Testis (tissue), 3 donors: Measurements from ENCODE around the gene RNF152. TPM values are rescaled to one million over a fixed set of nuclear protein-coding genes. Genes with fewer than 3 reads are reported as not detected.

Source experiments
- DNase-seq: peaks from one replicate; pipeline ENCODE4 v3.0.0-alpha.2; 2019
- H3K27ac ChIP-seq, 2 donors: fragments of 200-600 bp; sonication (generic); one replicate each; pipeline ENCODE4 v1.5.1; 2019
- H3K27me3 ChIP-seq: fragments of 200-600 bp; sonication (generic); one replicate; pipeline ENCODE4 v1.5.1; 2019
- H3K36me3 ChIP-seq: fragments of 200-600 bp; sonication (generic); one replicate; pipeline ENCODE4 v1.5.1; 2017; ENCODE audit warnings: low read depth; ENCODE audit errors: missing control alignments
- H3K4me1 ChIP-seq: fragments of 200-600 bp; sonication (generic); one replicate; pipeline ENCODE4 v1.5.1; 2019
- H3K4me3 ChIP-seq, 2 donors: fragments of 200-600 bp; sonication (generic); one replicate each; pipeline ENCODE4 v1.5.1; 2017 to 2019
- H3K9me3 ChIP-seq: fragments of 200-600 bp; sonication (generic); one replicate; pipeline ENCODE4 v1.5.1; 2017
- CTCF ChIP-seq, 3 experiments: fragments of 450-650 bp in 2 of 3; fragments of 200-600 bp in 1 of 3; sonication (generic) in 1 of 3; IDR thresholded peaks; one replicate each; pipeline ENCODE4 v1.5.1; 2016 to 2019; ENCODE audit warnings: antibody characterized with exemption in 3 of 3, mild to moderate bottlenecking in 2 of 3, moderate library complexity in 1 of 3
- POLR2A ChIP-seq: fragments of 450-650 bp; IDR thresholded peaks from one replicate; pipeline ENCODE4 v1.6.1; 2017; ENCODE audit warnings: antibody characterized with exemption, mild to moderate bottlenecking, moderate library complexity
- WGBS, 2 donors: methylation state at CpG; one replicate each; pipeline ENCODE4 v1.1.5; 2018; 5-methylcytosine and 5-hydroxymethylcytosine counted together
- intact Hi-C: fragments of 100-400 bp; cut with DNase I; formaldehyde crosslinking; loops from one replicate; pipeline ENCODE4 v1.15.1; 2023; ENCODE audit warnings: low total_unique reads
- polyA plus RNA-seq: library from polyadenylated mRNA; stranded (reverse); fragments of 350-450 nt; fragmentation: Illumina TruSeq; extraction: RNeasy Lipid Tissue Mini Kit (QIAGEN cat#74804); gene quantifications from one replicate; pipeline ENCODE4 v1.2.3, GENCODE V29; 2014; ENCODE audit warnings: low read depth, low replicate concordance; ENCODE audit not compliant: insufficient read depth
- total RNA-seq, 2 donors: library from RNA; depleted of rRNA; stranded (reverse); fragments of >200 nt; gene quantifications; one replicate each; pipeline ENCODE4 v1.2.3, GENCODE V29; 2016

The RNF152 gene
- total and polyA plus RNA-seq, 3 donors from 2014 or later = 2.3 to 20.3 (median 10.8) TPM

- TF ChIP-seq CTCF (IDR thresholded peaks at IDR 0.05) (no peak), POLR2A (no peak)
- DNase-seq = no peak
- intact Hi-C loops = no loop called here
- Histone ChIP-seq H3K9me3 (no peaks in the 10 kb centered on the region), H3K4me3 (no peak overlapping the region), H3K27me3 (no peaks in the 10 kb centered on the region), H3K4me1 (no peaks in the 10 kb centered on the region), H3K36me3 (no peaks in the 10 kb centered on the region), H3K27ac (no peak overlapping the region)
- 88 to 89% methylated on average over 3 of the region's 3 CpGs for WGBS, 2 donors
Observed at GRCh38 chr18:61922435-61922834, 29.6 kb upstream of the RNF152 start.

GRCh38 chr18:61921621-61922235, 28.9 kb upstream of the RNF152 start:
- no peaks in the 10 kb centered on the region for H3K36me3 ChIP-seq
- 69 to 74% methylated on average over 17 of the region's 17 CpGs for WGBS, 2 donors
- H3K27me3 ChIP-seq = no peaks in the 10 kb centered on the region
- intact Hi-C loops = no loop called here
- H3K4me1 ChIP-seq = no peaks in the 10 kb centered on the region
- TF ChIP-seq POLR2A = no peak
- no peak for TF ChIP-seq CTCF (IDR thresholded peaks at IDR 0.05)
- no peaks in the 10 kb centered on the region for H3K9me3 ChIP-seq
- no peak overlapping the region for H3K4me3 ChIP-seq
- no peak for DNase-seq
- no peak overlapping the region for H3K27ac ChIP-seq

DNA sequence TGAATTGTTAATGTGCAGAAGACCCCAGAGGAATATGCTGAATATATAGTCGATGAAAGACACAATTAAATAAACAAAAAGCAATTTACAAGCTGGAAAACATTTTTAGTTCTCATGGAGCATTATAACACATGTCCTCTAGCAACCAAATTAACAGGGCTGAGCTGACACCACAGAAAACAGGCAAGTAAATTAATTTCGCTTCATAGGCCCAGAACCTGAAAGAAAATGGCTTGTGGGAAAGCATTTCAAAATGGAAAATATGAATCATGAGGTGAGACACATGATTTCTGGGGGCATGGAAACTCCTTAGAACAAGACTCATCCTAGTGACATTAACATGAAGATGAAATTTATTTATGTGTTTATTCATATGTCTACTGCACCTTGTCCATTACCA, 25.0 kb upstream of the RNF152 start:
- WGBS, 2 donors = 76 to 77% methylated on average over 2 of the region's 2 CpGs
- Histone ChIP-seq H3K4me1 (no peaks in the 10 kb centered on the region), H3K36me3 (no peaks in the 10 kb centered on the region), H3K27ac (no peak overlapping the region), H3K4me3 (no peak overlapping the region), H3K9me3 (no peaks in the 10 kb centered on the region), H3K27me3 (no peaks in the 10 kb centered on the region)
- no peak for TF ChIP-seq POLR2A
- no peak for TF ChIP-seq CTCF (IDR thresholded peaks at IDR 0.05)
- intact Hi-C loops = no loop called here
- DNase-seq = no peak

GRCh38 chr18:61912476-61912875, 19.7 kb upstream of the RNF152 start:
- WGBS, 2 donors = 90% methylated on average over 3 of the region's 3 CpGs
- Histone ChIP-seq H3K36me3 (no peaks in the 10 kb centered on the region), H3K4me3 (no peak overlapping the region), H3K27ac (no peak overlapping the region), H3K4me1 (no peaks in the 10 kb centered on the region), H3K27me3 (no peaks in the 10 kb centered on the region), H3K9me3 (no peaks in the 10 kb centered on the region)
- intact Hi-C loops = no loop called here
- TF ChIP-seq CTCF (IDR thresholded peaks at IDR 0.05) (no peak), POLR2A (no peak)
- no peak for DNase-seq

DNA sequence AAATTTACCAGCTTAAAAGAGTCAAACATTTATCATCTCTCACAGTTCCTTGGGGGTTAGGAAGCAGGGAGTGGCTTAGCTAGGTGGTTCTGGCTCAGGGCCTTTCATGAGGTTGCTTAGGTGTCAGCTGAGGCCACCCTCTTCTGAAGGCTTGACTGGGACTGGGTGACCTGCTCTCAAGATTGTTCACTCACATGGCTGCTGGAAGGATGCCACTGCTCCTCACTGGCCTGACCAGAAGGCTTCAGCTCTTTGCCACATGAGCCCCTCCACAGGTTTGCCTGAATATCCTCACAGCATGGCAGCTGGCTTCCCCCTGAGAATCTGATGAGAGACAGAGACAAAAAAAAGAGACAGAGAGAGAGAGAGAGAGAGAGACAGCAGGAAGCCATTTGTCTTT, 17.3 kb upstream of the RNF152 start:
- DNase-seq = no peak
- Histone ChIP-seq H3K27ac (no peak overlapping the region), H3K4me1 (no peaks in the 10 kb centered on the region), H3K4me3 (no peak overlapping the region), H3K36me3 (no peaks in the 10 kb centered on the region), H3K27me3 (no peaks in the 10 kb centered on the region), H3K9me3 (no peaks in the 10 kb centered on the region)
- intact Hi-C loops = no loop called here
- TF ChIP-seq CTCF (IDR thresholded peaks at IDR 0.05) (no peak), POLR2A (no peak)
